ENCODE results near the gene RCBTB1. TPM values are rescaled to one million over a fixed set of nuclear protein-coding genes. Genes with fewer than 3 reads are reported as not detected.

RCBTB1 gene
- polyA plus RNA-seq, 1 donor from 2014 or later = 65.3 TPM

GRCh38 chr13:49607761-49608160 lies 22.4 kb upstream of the RCBTB1 start:
- Histone ChIP-seq H3K79me2 (replicated peaks; ENCODE audit: insufficient read depth, low read length) (no peaks in the 10 kb centered on the region), H3K9me2 (ENCODE audit: insufficient read depth, low read length) (no peaks in the 10 kb centered on the region), H3K9ac (ENCODE audit: low read length) (no peak overlapping the region), H3F3A (ENCODE audit: insufficient read depth, low read length, poor library complexity, severe bottlenecking) (no peaks in the 10 kb centered on the region), H3K27ac (ENCODE audit: low read length) (no peak overlapping the region), H3K9me3 (ENCODE audit: low read length) (no peaks in the 10 kb centered on the region), H3K36me3 (ENCODE audit: insufficient read depth, low read length) (no peaks in the 10 kb centered on the region), H4K20me1 (ENCODE audit: insufficient read depth) (no peaks in the 10 kb centered on the region), H2AFZ (ENCODE audit: low read depth, low read length) (no peak overlapping the region), H3K27me3 (ENCODE audit: insufficient read depth, low read depth, low read length) (no peaks in the 10 kb centered on the region), H3K4me3 (ENCODE audit: low read length) (no peak overlapping the region), H3K4me2 (ENCODE audit: low read length) (no peak overlapping the region)
- TF ChIP-seq TAF1 (IDR thresholded peaks at IDR 0.05; ENCODE audit: low read depth) (no peak), EP300 (conservative IDR thresholded peaks at IDR 0.05; ENCODE audit: poor library complexity, severe bottlenecking) (no peak), POLR2AphosphoS5 (IDR thresholded peaks at IDR 0.05) (no peak), EZH2 (IDR thresholded peaks at IDR 0.05; ENCODE audit: borderline replicate concordance, insufficient read depth, low read length, poor library complexity, severe bottlenecking) (no peak), RAD21 (conservative IDR thresholded peaks at IDR 0.05) (no peak), CTCF (IDR thresholded peaks at IDR 0.05; ENCODE audit: poor library complexity, severe bottlenecking) (no peak), MXI1 (conservative IDR thresholded peaks at IDR 0.05; ENCODE audit: poor library complexity, severe bottlenecking) (no peak), SMC3 (conservative IDR thresholded peaks at IDR 0.05; ENCODE audit: poor library complexity) (no peak), REST (IDR thresholded peaks at IDR 0.05; ENCODE audit: borderline replicate concordance) (no peak)

- H3K9me2 ChIP-seq (ENCODE audit: insufficient read depth, low read length) = no peaks in the 10 kb centered on the region
- H3F3A ChIP-seq (ENCODE audit: insufficient read depth, low read length, poor library complexity, severe bottlenecking) = no peaks in the 10 kb centered on the region
- H3K79me2 ChIP-seq (replicated peaks; ENCODE audit: insufficient read depth, low read length) = no peaks in the 10 kb centered on the region
- no peak overlapping the region for H2AFZ ChIP-seq (ENCODE audit: low read depth, low read length)
- H3K27ac ChIP-seq (ENCODE audit: low read length) = no peak overlapping the region
- no peaks in the 10 kb centered on the region for H3K36me3 ChIP-seq (ENCODE audit: insufficient read depth, low read length)
- H3K9ac ChIP-seq (ENCODE audit: low read length) = no peak overlapping the region
- TF ChIP-seq EZH2 (IDR thresholded peaks at IDR 0.05; ENCODE audit: borderline replicate concordance, insufficient read depth, low read length, poor library complexity, severe bottlenecking) (no peak), SMC3 (conservative IDR thresholded peaks at IDR 0.05; ENCODE audit: poor library complexity) (peak; percentile 87), MXI1 (conservative IDR thresholded peaks at IDR 0.05; ENCODE audit: poor library complexity, severe bottlenecking) (no peak), TAF1 (IDR thresholded peaks at IDR 0.05; ENCODE audit: low read depth) (no peak), EP300 (conservative IDR thresholded peaks at IDR 0.05; ENCODE audit: poor library complexity, severe bottlenecking) (no peak), RAD21 (conservative IDR thresholded peaks at IDR 0.05) (peak; percentile 88), CTCF (IDR thresholded peaks at IDR 0.05; ENCODE audit: poor library complexity, severe bottlenecking) (peak; percentile 90), POLR2AphosphoS5 (IDR thresholded peaks at IDR 0.05) (no peak), REST (IDR thresholded peaks at IDR 0.05; ENCODE audit: borderline replicate concordance) (no peak)
- no peaks in the 10 kb centered on the region for H4K20me1 ChIP-seq (ENCODE audit: insufficient read depth)
- H3K4me3 ChIP-seq (ENCODE audit: low read length) = no peak overlapping the region
- no peak overlapping the region for H3K4me2 ChIP-seq (ENCODE audit: low read length)
- no peaks in the 10 kb centered on the region for H3K27me3 ChIP-seq (ENCODE audit: insufficient read depth, low read depth, low read length)
- H3K9me3 ChIP-seq (ENCODE audit: low read length) = no peaks in the 10 kb centered on the region
These were observed 21.6 kb upstream of the RCBTB1 start for GRCh38 chr13:49606747-49607648.

Measured in neural cell (in vitro differentiated cells).